ENCODE data around the gene FNDC3B. TPM values are rescaled to one million over a fixed set of nuclear protein-coding genes. Genes with fewer than 3 reads are reported as not detected.

The FNDC3B gene
- total RNA-seq, 5 donors from 2014 or later (not counting 1 experiment from before 2014, with no cell fraction given), result 18.1 to 46.5 (median 23.5) TPM

DNA sequence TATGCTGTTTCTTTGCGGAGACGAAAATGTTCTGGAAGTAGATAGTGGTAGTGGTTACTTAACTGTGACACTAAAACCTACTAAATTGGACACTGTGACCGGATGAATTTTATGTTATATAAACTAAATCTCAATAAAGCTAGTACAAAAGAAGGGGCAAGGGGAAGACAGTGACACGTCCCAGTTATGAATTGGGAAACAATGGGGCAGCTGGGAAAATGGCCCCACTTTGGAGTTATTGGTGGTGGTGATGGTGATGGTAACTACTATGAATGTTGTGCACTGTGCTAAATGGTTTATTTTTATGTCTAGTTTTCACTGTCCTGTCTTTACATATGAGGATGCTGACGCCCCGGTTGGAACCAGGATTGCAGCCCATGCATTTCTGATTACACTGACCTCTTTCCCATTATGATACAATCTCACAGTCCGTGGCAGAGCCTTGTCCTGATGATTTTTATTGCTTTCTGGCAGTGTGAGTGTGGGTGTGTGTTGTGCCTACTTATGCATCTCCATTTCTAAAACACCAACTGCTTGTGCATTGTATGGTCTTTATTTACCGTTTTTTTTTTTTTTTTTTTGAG is 192.0 kb downstream of the FNDC3B start:
- ATAC-seq (replicated peaks in 1 of 4) (no peak), DNase-seq (no peak)
- no peaks in the 10 kb centered on the region for H3K36me3 ChIP-seq (ENCODE audit: control insufficient read depth in 2 of 2, extremely low read depth in 1 of 2, insufficient read depth in 1 of 2, low read length in 1 of 2)
- Mint-ChIP-seq H3K36me3 (peaks cover 50% of the 10 kb centered on the region), H3K4me3 (no peak overlapping the region), H3K27ac (no peak overlapping the region), H3K27me3 (no peaks in the 10 kb centered on the region), H3K4me1 (peaks cover 1 to 11% (median 5%) of the 10 kb centered on the region in 3 donors), H3K9me3 (no peaks in the 10 kb centered on the region)
- ChIA-PET CTCF (no interaction called here), POLR2A (no interaction called here)
- H3K27me3 ChIP-seq (replicated peaks in 1 of 2; ENCODE audit: control insufficient read depth in 2 of 2, extremely low read depth in 1 of 2, insufficient read depth in 2 of 2, low read length in 1 of 2), result no peaks in the 10 kb centered on the region
- WGBS (ENCODE audit: insufficient coverage), result 100% methylated on average over 1 of the region's 8 CpGs
- H3K4me1 ChIP-seq (ENCODE audit: control insufficient read depth in 1 of 2, extremely low read depth in 1 of 2, insufficient read depth in 2 of 2, low read length in 2 of 2), result no peaks in the 10 kb centered on the region
- no peak overlapping the region for H3K4me3 ChIP-seq (ENCODE audit: control insufficient read depth in 1 of 2, extremely low read depth in 1 of 2, low read length in 1 of 2)
- H3K9me3 ChIP-seq, result no peaks in the 10 kb centered on the region
- no peak overlapping the region for H3K27ac ChIP-seq (ENCODE audit: low read length)

GRCh38 chr3:172232579-172233212 is 193.3 kb downstream of the FNDC3B start:
- no peaks in the 10 kb centered on the region for H3K9me3 Mint-ChIP-seq
- Histone ChIP-seq H3K4me1 (ENCODE audit: control insufficient read depth in 1 of 2, extremely low read depth in 1 of 2, insufficient read depth in 2 of 2, low read length in 2 of 2) (no peaks in the 10 kb centered on the region), H3K27ac (ENCODE audit: low read length) (no peak overlapping the region), H3K27me3 (replicated peaks in 1 of 2; ENCODE audit: control insufficient read depth in 2 of 2, extremely low read depth in 1 of 2, insufficient read depth in 2 of 2, low read length in 1 of 2) (no peaks in the 10 kb centered on the region), H3K9me3 (no peaks in the 10 kb centered on the region), H3K4me3 (ENCODE audit: control insufficient read depth in 1 of 2, extremely low read depth in 1 of 2, low read length in 1 of 2) (no peak overlapping the region), H3K36me3 (ENCODE audit: control insufficient read depth in 2 of 2, extremely low read depth in 1 of 2, insufficient read depth in 1 of 2, low read length in 1 of 2) (no peaks in the 10 kb centered on the region)
- H3K4me1 Mint-ChIP-seq, result peaks cover 4 to 11% (median 5%) of the 10 kb centered on the region in 3 donors
- H3K27ac Mint-ChIP-seq, result no peak overlapping the region
- no peak overlapping the region for H3K4me3 Mint-ChIP-seq
- DNase-seq (no peak), ATAC-seq (replicated peaks in 1 of 4) (no peak)
- peaks cover 40% of the 10 kb centered on the region for H3K36me3 Mint-ChIP-seq
- WGBS (ENCODE audit: insufficient coverage), result no CpG with 5 or more reads among the region's 3 CpGs
- CTCF ChIA-PET, result no interaction called here
- POLR2A ChIA-PET, result no interaction called here
- no peaks in the 10 kb centered on the region for H3K27me3 Mint-ChIP-seq

GRCh38 chr3:172233474-172234277 is 194.3 kb downstream of the FNDC3B start:
- Histone ChIP-seq H3K27me3 (replicated peaks in 1 of 2; ENCODE audit: control insufficient read depth in 2 of 2, extremely low read depth in 1 of 2, insufficient read depth in 2 of 2, low read length in 1 of 2) (no peaks in the 10 kb centered on the region), H3K4me3 (ENCODE audit: control insufficient read depth in 1 of 2, extremely low read depth in 1 of 2, low read length in 1 of 2) (no peak overlapping the region), H3K27ac (ENCODE audit: low read length) (no peak overlapping the region), H3K4me1 (ENCODE audit: control insufficient read depth in 1 of 2, extremely low read depth in 1 of 2, insufficient read depth in 2 of 2, low read length in 2 of 2) (no peaks in the 10 kb centered on the region), H3K9me3 (no peaks in the 10 kb centered on the region), H3K36me3 (ENCODE audit: control insufficient read depth in 2 of 2, extremely low read depth in 1 of 2, insufficient read depth in 1 of 2, low read length in 1 of 2) (no peaks in the 10 kb centered on the region)
- CTCF ChIA-PET, result no interaction called here
- peaks cover 34% of the 10 kb centered on the region for H3K36me3 Mint-ChIP-seq
- POLR2A ChIA-PET, result no interaction called here
- WGBS (ENCODE audit: insufficient coverage), result 93% methylated on average over 3 of the region's 8 CpGs
- H3K4me1 Mint-ChIP-seq, result peaks cover 5 to 14% (median 5%) of the 10 kb centered on the region in 3 donors
- H3K9me3 Mint-ChIP-seq, result no peaks in the 10 kb centered on the region
- ATAC-seq (replicated peaks in 1 of 4) (no peak), DNase-seq (no peak)
- H3K27me3 Mint-ChIP-seq, result no peaks in the 10 kb centered on the region
- H3K4me3 Mint-ChIP-seq, result no peak overlapping the region
- H3K27ac Mint-ChIP-seq, result no peak overlapping the region

DNA sequence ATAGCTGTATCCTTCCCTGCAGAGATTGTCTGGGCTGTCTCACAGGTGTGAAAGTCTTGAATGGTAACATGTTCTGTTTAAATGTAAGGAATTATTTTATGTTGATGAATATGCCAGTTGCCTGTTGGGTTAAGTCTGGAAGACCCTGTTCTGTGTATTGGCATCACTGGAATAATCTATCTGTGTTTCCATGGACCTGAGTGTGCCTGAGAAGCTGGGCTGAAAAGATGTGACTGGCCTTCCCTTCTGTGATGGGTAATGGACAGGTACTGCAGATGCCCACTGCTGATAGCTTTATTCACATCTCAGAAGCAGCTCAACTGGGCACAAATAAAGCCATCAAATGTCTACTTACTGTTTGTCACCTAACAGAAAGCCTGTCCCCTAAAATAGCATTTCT is 196.3 kb downstream of the FNDC3B start:
- CTCF ChIA-PET, result no interaction called here
- DNase-seq, result no peak

DNA sequence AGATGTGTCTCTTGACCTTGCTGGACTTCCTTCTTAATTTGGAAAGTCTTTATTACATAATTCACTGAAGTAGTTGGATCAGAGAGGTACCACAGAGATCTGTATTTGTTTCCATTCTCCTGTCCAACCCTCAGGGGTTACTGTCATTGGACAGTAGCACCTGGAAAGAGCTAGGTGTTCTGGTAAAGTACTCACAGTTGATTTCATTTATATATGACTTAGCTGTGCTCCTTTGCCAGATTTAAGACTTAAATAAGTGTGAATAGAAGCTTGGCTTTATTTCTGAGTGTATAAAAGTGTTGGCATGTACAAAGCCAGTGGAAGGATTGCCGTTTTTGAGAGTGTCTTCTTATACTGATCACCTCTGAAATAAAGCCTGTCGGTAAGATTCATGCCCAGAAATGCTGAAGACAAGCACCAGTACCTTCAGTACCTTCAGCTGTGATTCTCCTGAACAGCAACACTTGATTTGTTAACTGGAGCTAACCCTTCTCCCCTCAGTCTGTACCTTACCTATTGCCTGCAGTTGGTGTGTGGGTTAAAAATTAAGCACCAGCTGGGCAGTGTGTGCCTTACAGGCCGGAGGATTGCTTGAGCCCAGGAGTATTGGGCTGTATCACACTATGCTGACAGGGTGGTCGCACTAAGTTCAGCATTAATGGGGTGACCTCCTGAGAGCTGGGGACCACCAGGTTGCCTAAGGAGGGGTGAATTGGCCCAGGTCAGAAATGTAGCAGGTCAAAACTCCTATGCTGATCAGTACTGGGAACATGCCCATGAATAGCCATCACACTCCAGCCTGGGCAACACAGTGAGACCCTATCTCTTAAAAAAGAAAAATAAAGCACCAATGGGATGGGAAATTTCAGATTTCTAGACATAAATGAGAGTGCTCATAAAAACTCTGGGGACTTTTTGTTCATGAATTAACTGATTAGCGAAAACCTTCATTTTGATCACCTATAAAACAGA is 197.7 kb downstream of the FNDC3B start:
- no peak for DNase-seq
- Mint-ChIP-seq H3K4me1 (peaks cover 5 to 17% (median 8%) of the 10 kb centered on the region in 3 donors), H3K27me3 (no peaks in the 10 kb centered on the region), H3K4me3 (no peak overlapping the region), H3K27ac (no peak overlapping the region), H3K36me3 (peaks cover 43% of the 10 kb centered on the region), H3K9me3 (peaks cover 9 to 13% (median 12%) of the 10 kb centered on the region in 3 donors)
- ChIA-PET POLR2A (no interaction called here), CTCF (no interaction called here)
- Histone ChIP-seq H3K9me3 (no peaks in the 10 kb centered on the region), H3K4me3 (ENCODE audit: control insufficient read depth in 1 of 2, extremely low read depth in 1 of 2, low read length in 1 of 2) (no peak overlapping the region), H3K4me1 (ENCODE audit: control insufficient read depth in 1 of 2, extremely low read depth in 1 of 2, insufficient read depth in 2 of 2, low read length in 2 of 2) (no peaks in the 10 kb centered on the region), H3K27me3 (replicated peaks in 1 of 2; ENCODE audit: control insufficient read depth in 2 of 2, extremely low read depth in 1 of 2, insufficient read depth in 2 of 2, low read length in 1 of 2) (no peaks in the 10 kb centered on the region), H3K27ac (ENCODE audit: low read length) (no peak overlapping the region), H3K36me3 (ENCODE audit: control insufficient read depth in 2 of 2, extremely low read depth in 1 of 2, insufficient read depth in 1 of 2, low read length in 1 of 2) (peaks cover 0 to 3% of the 10 kb centered on the region in 2 donors)
- no peak for ATAC-seq (replicated peaks in 1 of 4)
- 60% methylated on average over 1 of the region's 5 CpGs for WGBS (ENCODE audit: insufficient coverage)

More for the DNA sequence above, 196.3 kb downstream of the FNDC3B start:
- Mint-ChIP-seq H3K9me3 (peaks cover under 1 to 3% (median 2%) of the 10 kb centered on the region in 3 donors), H3K36me3 (peaks cover 38% of the 10 kb centered on the region), H3K27ac (no peak overlapping the region), H3K4me1 (peaks cover 5 to 17% (median 8%) of the 10 kb centered on the region in 3 donors), H3K27me3 (no peaks in the 10 kb centered on the region), H3K4me3 (no peak overlapping the region)
- Histone ChIP-seq H3K27me3 (replicated peaks in 1 of 2; ENCODE audit: control insufficient read depth in 2 of 2, extremely low read depth in 1 of 2, insufficient read depth in 2 of 2, low read length in 1 of 2) (no peaks in the 10 kb centered on the region), H3K9me3 (no peaks in the 10 kb centered on the region), H3K36me3 (ENCODE audit: control insufficient read depth in 2 of 2, extremely low read depth in 1 of 2, insufficient read depth in 1 of 2, low read length in 1 of 2) (no peaks in the 10 kb centered on the region), H3K4me3 (ENCODE audit: control insufficient read depth in 1 of 2, extremely low read depth in 1 of 2, low read length in 1 of 2) (no peak overlapping the region), H3K27ac (ENCODE audit: low read length) (no peak overlapping the region), H3K4me1 (ENCODE audit: control insufficient read depth in 1 of 2, extremely low read depth in 1 of 2, insufficient read depth in 2 of 2, low read length in 2 of 2) (no peaks in the 10 kb centered on the region)
- POLR2A ChIA-PET, result no interaction called here
- ATAC-seq (replicated peaks in 1 of 4), result no peak

DNA sequence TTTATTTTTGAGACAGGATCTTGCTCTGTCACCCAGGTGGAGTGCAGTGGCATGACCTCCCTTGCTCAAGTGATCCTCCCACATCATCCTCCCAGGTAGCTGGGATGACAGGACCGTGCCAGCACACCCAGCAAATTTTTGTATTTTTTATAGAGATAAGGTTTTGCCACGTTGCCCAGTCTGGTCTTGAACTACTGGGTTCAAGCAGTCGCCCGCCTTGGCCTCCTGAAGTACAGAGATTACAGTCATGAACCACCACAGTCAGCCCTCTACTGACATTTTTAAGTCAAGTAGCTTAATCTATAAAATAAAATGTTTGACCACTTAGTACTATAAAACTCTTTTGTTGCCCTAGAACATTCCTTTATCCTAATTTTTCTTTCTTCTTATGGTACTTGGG is 198.8 kb downstream of the FNDC3B start:
- Mint-ChIP-seq H3K27me3 (no peaks in the 10 kb centered on the region), H3K27ac (no peak overlapping the region), H3K4me1 (peaks cover 11 to 13% (median 11%) of the 10 kb centered on the region in 3 donors), H3K4me3 (no peak overlapping the region), H3K36me3 (peaks cover 46% of the 10 kb centered on the region), H3K9me3 (peaks cover 13 to 19% (median 18%) of the 10 kb centered on the region in 3 donors)
- Histone ChIP-seq H3K9me3 (no peaks in the 10 kb centered on the region), H3K4me1 (ENCODE audit: control insufficient read depth in 1 of 2, extremely low read depth in 1 of 2, insufficient read depth in 2 of 2, low read length in 2 of 2) (no peaks in the 10 kb centered on the region), H3K36me3 (ENCODE audit: control insufficient read depth in 2 of 2, extremely low read depth in 1 of 2, insufficient read depth in 1 of 2, low read length in 1 of 2) (peaks cover 0 to 11% of the 10 kb centered on the region in 2 donors), H3K4me3 (ENCODE audit: control insufficient read depth in 1 of 2, extremely low read depth in 1 of 2, low read length in 1 of 2) (no peak overlapping the region), H3K27me3 (replicated peaks in 1 of 2; ENCODE audit: control insufficient read depth in 2 of 2, extremely low read depth in 1 of 2, insufficient read depth in 2 of 2, low read length in 1 of 2) (no peaks in the 10 kb centered on the region), H3K27ac (ENCODE audit: low read length) (no peak overlapping the region)
- no CpG with 5 or more reads among the region's 4 CpGs for WGBS (ENCODE audit: insufficient coverage)
- ChIA-PET POLR2A (interaction anchor here in 1 of 2 donors (0.6 kb wide), 1 partner anchor 926 kb away, joined by 3 read pairs; no protein-coding TSS in a partner anchor), CTCF (no interaction called here)
- ATAC-seq (replicated peaks in 1 of 4) (no peak), DNase-seq (no peak)

All from T-cell (primary cell).